IMR-90 (cell line): Measurements from ENCODE around the gene PITPNM3. TPM values are rescaled to one million over a fixed set of nuclear protein-coding genes. Genes with fewer than 3 reads are reported as not detected.

Experiments
- ATAC-seq: fragments of 200-7000 bp; cut with Tn5 transposase; 2 replicates; pipeline ENCODE4 v1.9.1; 2020; ENCODE audit warnings: low read depth, mild to moderate bottlenecking, moderate library complexity
- BruUV-seq: library from RNA; stranded (reverse); fragments of 400-500 nt; replicated peaks from 2 replicates; lab custom pipeline; 2021; lab: Mats Ljungman, UMichigan
- CTCF ChIA-PET: fragments of 300-600 bp; formaldehyde crosslinking; extraction: SDS; loops from one replicate; lab custom pipeline; 2021; ENCODE audit warnings: antibody characterized with exemption; lab: Yijun Ruan, JAX
- POLR2A ChIA-PET: fragments of 300-600 bp; sonication (Branson Sonifier 250); formaldehyde crosslinking; loops from one replicate; lab custom pipeline; 2022; ENCODE audit warnings: antibody characterized with exemption; ENCODE audit not compliant: unreplicated experiment; lab: Charles Lee
- DNase-seq: peaks from one replicate; pipeline ENCODE4 v3.0.0; 2013
- H2AFZ ChIP-seq: replicated peaks from 2 replicates; pipeline ENCODE3; 2013; ENCODE audit warnings: low read length, mild to moderate bottlenecking; ENCODE audit not compliant: poor library complexity
- H2AK5ac ChIP-seq: 2 replicates; pipeline ENCODE4 v1.6.1; 2013; ENCODE audit warnings: low read depth, low read length, inconsistent platforms
- H2AK9ac ChIP-seq: replicated peaks from 2 replicates; pipeline ENCODE3; 2013; ENCODE audit warnings: mild to moderate bottlenecking, low read depth, low read length, moderate library complexity; ENCODE audit not compliant: poor library complexity
- H2BK120ac ChIP-seq: 2 replicates; pipeline ENCODE4 v1.6.1; 2013; ENCODE audit warnings: low read depth, low read length, inconsistent platforms
- H2BK15ac ChIP-seq: 3 replicates; pipeline ENCODE4 v1.6.1; 2013; ENCODE audit warnings: low read depth, low read length, inconsistent platforms
- H2BK20ac ChIP-seq: 2 replicates; pipeline ENCODE4 v1.6.1; 2013; ENCODE audit warnings: low read depth, mild to moderate bottlenecking, inconsistent platforms, low read length, moderate library complexity
- H2BK5ac ChIP-seq: 2 replicates; pipeline ENCODE4 v1.6.1; 2013; ENCODE audit warnings: mild to moderate bottlenecking, low read depth, low read length, inconsistent platforms; ENCODE audit not compliant: poor library complexity, severe bottlenecking
- H3K14ac ChIP-seq: replicated peaks from 2 replicates; pipeline ENCODE4 v1.6.1; 2013; ENCODE audit warnings: low read depth, low read length, inconsistent platforms
- H3K18ac ChIP-seq: 2 replicates; pipeline ENCODE4 v1.6.1; 2013; ENCODE audit warnings: low read depth, low read length, control low read depth
- H3K23ac ChIP-seq: 2 replicates; pipeline ENCODE4 v1.6.1; 2013; ENCODE audit warnings: low read depth, low read length, inconsistent platforms
- H3K27ac ChIP-seq: 2 replicates; pipeline ENCODE4 v1.5.1; 2013; ENCODE audit warnings: mild to moderate bottlenecking, control low read depth, low read length; ENCODE audit not compliant: insufficient read depth
- H3K27me3 ChIP-seq: 2 replicates; pipeline ENCODE4 v1.6.1; 2013; ENCODE audit warnings: low read length; ENCODE audit not compliant: control insufficient read depth, insufficient read depth
- H3K36me3 ChIP-seq: 2 replicates; pipeline ENCODE4 v1.6.1; 2013; ENCODE audit warnings: low read length, mixed read lengths; ENCODE audit not compliant: control insufficient read depth, insufficient read depth
- H3K4ac ChIP-seq: 2 replicates; pipeline ENCODE4 v1.6.1; 2013; ENCODE audit warnings: low read depth, low read length, inconsistent platforms
- H3K4me1 ChIP-seq: 2 replicates; pipeline ENCODE4 v1.6.1; 2013; ENCODE audit warnings: low read length, mixed read lengths; ENCODE audit not compliant: control insufficient read depth, insufficient read depth
- H3K4me2 ChIP-seq: 2 replicates; pipeline ENCODE4 v1.6.1; 2013; ENCODE audit warnings: low read depth, mild to moderate bottlenecking, control low read depth, low read length, moderate library complexity
- H3K4me3 ChIP-seq: 2 replicates; pipeline ENCODE4 v1.5.1; 2013; ENCODE audit warnings: low read depth, mild to moderate bottlenecking, control low read depth, low read length, moderate library complexity; ENCODE audit not compliant: insufficient read depth
- H3K56ac ChIP-seq: 2 replicates; pipeline ENCODE4 v1.6.1; 2013; ENCODE audit warnings: low read length, inconsistent platforms; ENCODE audit not compliant: insufficient read depth; ENCODE audit errors: extremely low read depth
- H3K79me1 ChIP-seq, 2 experiments: 2 replicates each; pipeline ENCODE4 v1.6.1; 2013; ENCODE audit warnings: low read length in 2 of 2, inconsistent platforms in 1 of 2, low read depth in 1 of 2
- H3K9ac ChIP-seq: 2 replicates; pipeline ENCODE4 v1.6.1; 2013; ENCODE audit warnings: low read depth, low read length, control low read depth
- H3K9me1 ChIP-seq: 2 replicates; pipeline ENCODE4 v1.6.1; 2013; ENCODE audit warnings: low read length, inconsistent platforms; ENCODE audit not compliant: insufficient read depth
- H3K9me3 ChIP-seq: 2 replicates; pipeline ENCODE4 v1.6.1; 2013; ENCODE audit warnings: low read length; ENCODE audit not compliant: control insufficient read depth, insufficient read depth
- H4K20me1 ChIP-seq: 2 replicates; pipeline ENCODE4 v1.6.1; 2013; ENCODE audit warnings: low read length, inconsistent platforms; ENCODE audit not compliant: insufficient read depth
- H4K5ac ChIP-seq: 2 replicates; pipeline ENCODE4 v1.6.1; 2013; ENCODE audit warnings: mild to moderate bottlenecking, low read depth, low read length, control low read depth
- H4K8ac ChIP-seq, 2 experiments: 2 replicates each; pipeline ENCODE4 v1.6.1; 2013; ENCODE audit warnings: low read depth in 2 of 2, low read length in 2 of 2, control low read depth in 1 of 2, inconsistent platforms in 1 of 2
- H4K91ac ChIP-seq: 2 replicates; pipeline ENCODE4 v1.6.1; 2013; ENCODE audit warnings: low read depth, low read length, inconsistent platforms; ENCODE audit not compliant: insufficient read depth
- BHLHE40 ChIP-seq: fragments of 150-350 bp; IDR thresholded peaks from 2 replicates; pipeline ENCODE4 v1.6.1; 2016; ENCODE audit warnings: mild to moderate bottlenecking, low read depth, low read length
- MAFK ChIP-seq: IDR thresholded peaks from 2 replicates; pipeline ENCODE4 v1.6.1; 2012; ENCODE audit warnings: low read depth, low read length, improper control_type of control experiment
- MAZ ChIP-seq: IDR thresholded peaks from 2 replicates; pipeline ENCODE4 v1.6.1; 2012; ENCODE audit warnings: low read depth, mild to moderate bottlenecking, low read length, improper control_type of control experiment, moderate library complexity, borderline replicate concordance
- NFE2L2 ChIP-seq: fragments of 150-350 bp; IDR thresholded peaks from 2 replicates; pipeline ENCODE4 v1.6.1; 2016; ENCODE audit warnings: low read depth, mild to moderate bottlenecking, low read length
- SMC3 ChIP-seq: fragments of 150-350 bp; IDR thresholded peaks from 2 replicates; pipeline ENCODE4 v1.6.1; 2016; ENCODE audit warnings: low read depth, mild to moderate bottlenecking, antibody characterized with exemption, low read length, moderate library complexity
- WGBS, 2 experiments: methylation state at CpG; one replicate each; pipeline versions ENCODE4 v1.1.5 to v1.1.7; 2013; ENCODE audit warnings: missing lambda C conversion rate in 2 of 2; ENCODE audit not compliant: insufficient read length in 1 of 2; ENCODE audit errors: extremely low coverage in 2 of 2; 5-methylcytosine and 5-hydroxymethylcytosine counted together
- dilution Hi-C: fragments of 300-500 bp; cut with HindIII; formaldehyde crosslinking; loops from one replicate; pipeline ENCODE4 v1.14.3; 2018; ENCODE audit warnings: low sequenced_read_pairs; ENCODE audit not compliant: unreplicated experiment
- in situ Hi-C: fragments of 300-500 bp; cut with MboI; formaldehyde crosslinking; loops from 3 replicates; pipeline ENCODE4 v1.14.3; 2019; ENCODE audit warnings: low sequenced_read_pairs, inconsistent platforms, mixed read lengths
- intact Hi-C: fragments of 100-400 bp; cut with micrococcal nuclease; formaldehyde crosslinking; loops from 2 replicates; pipeline ENCODE4 v1.10.0; 2022
- polyA plus RNA-seq, 3 experiments: library from polyadenylated mRNA; depleted of rRNA; stranded (reverse); fragments of >200 nt; gene quantifications; 2 replicates each; pipeline ENCODE4 v1.2.3, GENCODE V29; 2012; ENCODE audit warnings: low replicate concordance in 1 of 3
- total RNA-seq: library from RNA; depleted of rRNA; stranded (reverse); fragments of >200 nt; gene quantifications from 2 replicates; pipeline ENCODE4 v1.2.3, GENCODE V29; 2012
- TF ChIP-seq, protein P1 (sequence below): fragments of 150-350 bp; IDR thresholded peaks from 2 replicates; pipeline ENCODE4 v1.6.1; 2016; ENCODE audit warnings: low read depth, mild to moderate bottlenecking, low read length, moderate library complexity, borderline replicate concordance
- TF ChIP-seq, protein P2 (sequence below): conservative IDR thresholded peaks from 2 replicates; pipeline ENCODE4 v1.5.1; 2012; ENCODE audit warnings: mild to moderate bottlenecking, low read depth, low read length, improper control_type of control experiment

Gene PITPNM3
- total and polyA plus RNA-seq, 2 of the 4 experiments (the other 2 are of a cell fraction), result 0.54 to 1.7 TPM

DNA sequence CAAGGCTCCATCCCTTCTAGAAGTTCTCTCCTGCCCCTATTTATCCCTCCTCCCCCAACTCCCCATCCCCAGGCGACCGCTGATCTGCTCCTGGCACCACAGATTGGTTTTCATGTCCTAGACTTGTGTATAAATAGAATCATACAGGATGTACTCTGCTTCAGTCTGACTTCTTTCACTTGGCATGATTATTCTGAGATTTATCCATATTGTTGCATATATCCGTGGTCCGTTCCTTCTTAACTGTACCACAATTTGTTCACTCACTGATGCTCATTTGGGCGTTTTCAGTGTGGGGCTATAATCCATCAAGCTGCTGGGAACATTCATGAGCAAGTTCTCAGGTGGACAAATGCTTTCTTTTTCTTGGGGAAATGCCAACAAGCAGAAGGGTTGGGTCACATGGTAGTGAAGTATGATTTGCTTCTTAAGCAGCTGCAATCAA lies 23.9 kb downstream of the PITPNM3 start:
- Histone ChIP-seq H2AK9ac (no peak overlapping the region), H3K56ac (no peak overlapping the region), H3K4me2 (no peak overlapping the region), H4K91ac (no peak overlapping the region), H2BK15ac (no peak overlapping the region), H2BK5ac (no peak overlapping the region), H3K36me3 (no peaks in the 10 kb centered on the region), H4K5ac (no peak overlapping the region), H2BK20ac (no peak overlapping the region), H3K9me3 (no peaks in the 10 kb centered on the region), H3K79me1 (no peaks in the 10 kb centered on the region), H2BK120ac (no peak overlapping the region), H2AFZ (no peak overlapping the region), H3K9ac (no peak overlapping the region), H3K18ac (no peak overlapping the region), H3K9me1 (no peaks in the 10 kb centered on the region), H4K8ac (no peak overlapping the region), H3K4ac (no peak overlapping the region), H3K14ac (no peak overlapping the region), H2AK5ac (no peak overlapping the region), H3K4me1 (no peaks in the 10 kb centered on the region), H3K27ac (no peak overlapping the region), H3K23ac (no peak overlapping the region), H4K20me1 (no peaks in the 10 kb centered on the region), H3K27me3 (no peaks in the 10 kb centered on the region), H3K4me3 (no peak overlapping the region)
- ATAC-seq (no peak), DNase-seq (no peak)
- WGBS, 2 experiments, result no CpG with 5 or more reads among the region's 5 CpGs
- ChIA-PET CTCF (no interaction called here), POLR2A (no interaction called here)
- TF ChIP-seq BHLHE40, result no peak
- TF ChIP-seq SMC3, result no peak
- TF ChIP-seq NFE2L2, result no peak
- TF ChIP-seq, protein P1, sequence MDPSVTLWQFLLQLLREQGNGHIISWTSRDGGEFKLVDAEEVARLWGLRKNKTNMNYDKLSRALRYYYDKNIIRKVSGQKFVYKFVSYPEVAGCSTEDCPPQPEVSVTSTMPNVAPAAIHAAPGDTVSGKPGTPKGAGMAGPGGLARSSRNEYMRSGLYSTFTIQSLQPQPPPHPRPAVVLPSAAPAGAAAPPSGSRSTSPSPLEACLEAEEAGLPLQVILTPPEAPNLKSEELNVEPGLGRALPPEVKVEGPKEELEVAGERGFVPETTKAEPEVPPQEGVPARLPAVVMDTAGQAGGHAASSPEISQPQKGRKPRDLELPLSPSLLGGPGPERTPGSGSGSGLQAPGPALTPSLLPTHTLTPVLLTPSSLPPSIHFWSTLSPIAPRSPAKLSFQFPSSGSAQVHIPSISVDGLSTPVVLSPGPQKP, result no peak
- TF ChIP-seq, protein P2, sequence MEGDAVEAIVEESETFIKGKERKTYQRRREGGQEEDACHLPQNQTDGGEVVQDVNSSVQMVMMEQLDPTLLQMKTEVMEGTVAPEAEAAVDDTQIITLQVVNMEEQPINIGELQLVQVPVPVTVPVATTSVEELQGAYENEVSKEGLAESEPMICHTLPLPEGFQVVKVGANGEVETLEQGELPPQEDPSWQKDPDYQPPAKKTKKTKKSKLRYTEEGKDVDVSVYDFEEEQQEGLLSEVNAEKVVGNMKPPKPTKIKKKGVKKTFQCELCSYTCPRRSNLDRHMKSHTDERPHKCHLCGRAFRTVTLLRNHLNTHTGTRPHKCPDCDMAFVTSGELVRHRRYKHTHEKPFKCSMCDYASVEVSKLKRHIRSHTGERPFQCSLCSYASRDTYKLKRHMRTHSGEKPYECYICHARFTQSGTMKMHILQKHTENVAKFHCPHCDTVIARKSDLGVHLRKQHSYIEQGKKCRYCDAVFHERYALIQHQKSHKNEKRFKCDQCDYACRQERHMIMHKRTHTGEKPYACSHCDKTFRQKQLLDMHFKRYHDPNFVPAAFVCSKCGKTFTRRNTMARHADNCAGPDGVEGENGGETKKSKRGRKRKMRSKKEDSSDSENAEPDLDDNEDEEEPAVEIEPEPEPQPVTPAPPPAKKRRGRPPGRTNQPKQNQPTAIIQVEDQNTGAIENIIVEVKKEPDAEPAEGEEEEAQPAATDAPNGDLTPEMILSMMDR, result no peak
- TF ChIP-seq MAFK, result no peak
- TF ChIP-seq MAZ, result no peak
- intact Hi-C loops (no loop called here), dilution Hi-C loops (no loop called here), in situ Hi-C loops (no loop called here)
- BruUV-seq, result no TSS peak
